PC-3 (cell line): Measurements from ENCODE around the gene ETV3.

Experiments
- CTCF ChIP-seq: fragments of 300-600 bp; sonication (generic); conservative IDR thresholded peaks from 2 replicates; pipeline ENCODE4 v1.5.1; 2017; ENCODE audit warnings: antibody characterized with exemption, low read depth, mild to moderate bottlenecking, low read length
- EZH2phosphoT487 ChIP-seq: fragments of 300-600 bp; sonication (generic); IDR thresholded peaks from 2 replicates; pipeline ENCODE4 v1.6.1; 2018; ENCODE audit warnings: mild to moderate bottlenecking, antibody characterized with exemption, low read length, borderline replicate concordance

- TF ChIP-seq CTCF (peak; percentile 99), EZH2phosphoT487 (no peak)
Observed at GRCh38 chr1:157090196-157090647, 48.0 kb downstream of the ETV3 start.
